SK-N-MC (cell line): ENCODE results near the gene TULP3.

Experiments
- EZH2 ChIP-seq: fragments of 200-600 bp; sonication (generic); IDR thresholded peaks from one replicate; pipeline ENCODE4 v1.6.1; 2017; ENCODE audit warnings: antibody characterized with exemption
- FOXP2 ChIP-seq: optimal IDR thresholded peaks from 2 replicates; pipeline ENCODE3; 2011; ENCODE audit warnings: mild to moderate bottlenecking, moderate library complexity; ENCODE audit not compliant: insufficient read depth; ENCODE audit errors: extremely low read length, control extremely low read depth
- POLR2AphosphoS5 ChIP-seq: IDR thresholded peaks from 2 replicates; pipeline ENCODE4 v1.6.1; 2012; ENCODE audit warnings: mild to moderate bottlenecking, low read depth, low read length, borderline replicate concordance

DNA sequence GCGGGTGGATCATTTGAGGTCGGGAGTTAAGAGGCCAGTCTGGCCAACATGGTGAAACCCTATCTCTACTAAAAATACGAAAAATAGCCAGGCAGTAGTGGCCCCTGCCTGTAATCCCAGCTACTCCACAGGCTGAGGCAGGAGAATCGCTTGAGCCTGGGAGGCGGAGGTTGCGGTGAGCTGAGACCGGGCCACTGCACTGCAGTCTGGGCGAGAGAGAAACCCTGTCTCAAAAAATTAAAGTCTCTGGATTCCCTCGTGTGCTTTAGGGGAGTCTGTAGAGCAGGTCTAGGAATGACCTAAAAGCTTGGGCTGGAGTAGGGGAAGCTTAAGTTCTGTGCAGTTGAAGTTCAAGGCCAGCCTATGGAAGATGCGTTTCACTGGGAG, 697 bp upstream of the TULP3 start:
- TF ChIP-seq EZH2 (no peak), POLR2AphosphoS5 (no peak), FOXP2 (no peak)
